B cell (primary cell): ENCODE measurements around the gene TMEM132D. TPM values are rescaled to one million over a fixed set of nuclear protein-coding genes. Genes with fewer than 3 reads are reported as not detected.

Source experiments
- ATAC-seq: fragments of 200-7000 bp; cut with Tn5 transposase; one replicate; pipeline ENCODE4 v1.10.0; 2021; ENCODE audit warnings: low read depth, mild to moderate bottlenecking, moderate number of reproducible peaks, moderate library complexity
- CTCF ChIA-PET: fragments of 350-600 bp; sonication (Branson Sonifier 250); formaldehyde crosslinking; loops from one replicate; lab custom pipeline; 2021; ENCODE audit warnings: antibody characterized with exemption, inconsistent platforms; lab: Charles Lee
- POLR2A ChIA-PET: fragments of 350-600 bp; sonication (Branson Sonifier 250); formaldehyde crosslinking; loops from one replicate; lab custom pipeline; 2021; ENCODE audit warnings: antibody characterized with exemption; lab: Charles Lee
- DNase-seq: peaks from one replicate; pipeline ENCODE4 v3.0.0; 2013
- H2AFZ ChIP-seq: 2 replicates; pipeline ENCODE4 v1.6.1; 2012; ENCODE audit warnings: mild to moderate bottlenecking, low read depth, low read length; ENCODE audit not compliant: insufficient read depth, poor library complexity, severe bottlenecking
- H3K27ac ChIP-seq, 2 donors: 1 replicate in 1 of 2; 2 replicates in 1 of 2; pipeline ENCODE4 v1.5.1; 2012 to 2013; ENCODE audit warnings: low read length in 2 of 2, mild to moderate bottlenecking in 2 of 2, moderate library complexity in 1 of 2
- H3K27me3 ChIP-seq, 4 experiments: fragments of 200-600 bp in 1 of 4; sonication (generic) in 1 of 4; replicated peaks in 1 of 4; 1 replicate in 2 of 4; 2 replicates in 2 of 4; pipeline versions ENCODE4 v1.6.1 to v1.7.0; 2013 to 2016; ENCODE audit warnings: low read length in 3 of 4, mild to moderate bottlenecking in 2 of 4, mixed read lengths in 1 of 4, moderate library complexity in 1 of 4; ENCODE audit not compliant: insufficient read depth in 4 of 4, control insufficient read depth in 3 of 4; ENCODE audit errors: control extremely low read depth in 1 of 4
- H3K36me3 ChIP-seq, 2 experiments: replicated peaks in 1 of 2; 1 replicate in 1 of 2; 2 replicates in 1 of 2; pipeline versions ENCODE4 v1.6.1 to v1.7.1; 2013; ENCODE audit warnings: low read length in 1 of 2; ENCODE audit not compliant: insufficient read depth in 2 of 2, control insufficient read depth in 1 of 2; ENCODE audit errors: control extremely low read depth in 1 of 2, extremely low read depth in 1 of 2
- H3K4me1 ChIP-seq, 2 donors: fragments of 200-600 bp in 1 of 2; sonication (generic) in 1 of 2; 1 replicate in 1 of 2; 2 replicates in 1 of 2; pipeline versions ENCODE4 v1.5.1 to v1.6.1; 2013 to 2017; ENCODE audit warnings: low read length in 2 of 2; ENCODE audit not compliant: control insufficient read depth in 2 of 2, insufficient read depth in 2 of 2
- H3K4me2 ChIP-seq: replicated peaks from 2 replicates; pipeline ENCODE3; 2012; ENCODE audit warnings: mild to moderate bottlenecking, low read depth, low read length; ENCODE audit not compliant: poor library complexity, severe bottlenecking
- H3K4me3 ChIP-seq, 5 experiments: fragments of 200-600 bp in 1 of 5; sonication (generic) in 1 of 5; 1 replicate in 3 of 5; 2 replicates in 2 of 5; pipeline versions ENCODE4 v1.5.1 to v1.7.0; 2011 to 2016; ENCODE audit warnings: low read length in 4 of 5, mild to moderate bottlenecking in 4 of 5, low read depth in 2 of 5, control low read depth in 1 of 5, moderate library complexity in 1 of 5; ENCODE audit not compliant: insufficient read depth in 1 of 5; ENCODE audit errors: control extremely low read depth in 1 of 5, extremely low read depth in 1 of 5
- H3K79me2 ChIP-seq: fragments of 200-600 bp; sonication (generic); one replicate; pipeline ENCODE4 v1.6.0; 2016; ENCODE audit warnings: low read length; ENCODE audit not compliant: control insufficient read depth, insufficient read depth
- H3K9ac ChIP-seq: fragments of 200-600 bp; sonication (generic); 2 replicates; pipeline ENCODE4 v1.6.1; 2017; ENCODE audit warnings: mild to moderate bottlenecking, low read length, moderate library complexity
- H3K9me3 ChIP-seq, 3 donors: one replicate each; pipeline versions ENCODE4 v1.6.1 to v1.7.1; 2013; ENCODE audit warnings: low read length in 2 of 3; ENCODE audit not compliant: control insufficient read depth in 2 of 3, insufficient read depth in 1 of 3; ENCODE audit errors: control extremely low read depth in 1 of 3
- H4K20me1 ChIP-seq: 2 replicates; pipeline ENCODE4 v1.6.0; 2012; ENCODE audit warnings: mild to moderate bottlenecking, low read length; ENCODE audit not compliant: insufficient read depth, control insufficient read depth, poor library complexity, severe bottlenecking
- H3K27ac Mint-ChIP-seq: one replicate; pipeline ENCODE4 v1.8.0; 2021; ENCODE audit warnings: mixed read lengths
- H3K27me3 Mint-ChIP-seq: one replicate; pipeline ENCODE4 v1.8.0; 2021; ENCODE audit warnings: mixed read lengths
- H3K4me1 Mint-ChIP-seq: one replicate; pipeline ENCODE4 v1.8.0; 2021; ENCODE audit warnings: mixed read lengths
- H3K4me3 Mint-ChIP-seq: one replicate; pipeline ENCODE4 v1.8.0; 2021; ENCODE audit warnings: mixed read lengths
- H3K9me3 Mint-ChIP-seq: one replicate; pipeline ENCODE4 v1.8.0; 2022; ENCODE audit warnings: mixed read lengths; ENCODE audit not compliant: insufficient read depth
- CTCF ChIP-seq: fragments of 200-600 bp; IDR thresholded peaks from one replicate; pipeline ENCODE4 v1.8.0; 2022; ENCODE audit warnings: antibody characterized with exemption, mild to moderate bottlenecking
- EZH2 ChIP-seq: IDR thresholded peaks from 2 replicates; pipeline ENCODE4 v1.6.1; 2012; ENCODE audit warnings: borderline replicate concordance, low read depth, mild to moderate bottlenecking, moderate library complexity, low read length; ENCODE audit not compliant: insufficient read depth, poor library complexity, severe bottlenecking
- WGBS: methylation state at CpG from one replicate; pipeline ENCODE4 v1.1.5; 2013; ENCODE audit warnings: missing lambda C conversion rate; ENCODE audit not compliant: insufficient coverage; 5-methylcytosine and 5-hydroxymethylcytosine counted together
- intact Hi-C: fragments of 100-400 bp; cut with micrococcal nuclease; formaldehyde crosslinking; loops from one replicate; pipeline ENCODE4 v1.10.0; 2022
- polyA plus RNA-seq: library from polyadenylated mRNA; depleted of rRNA; stranded (reverse); fragments of >200 nt; gene quantifications from 2 replicates; pipeline ENCODE4 v1.2.3, GENCODE V29; 2012
- total RNA-seq, 2 donors: library from RNA; stranded (reverse); fragments of 120-200 nt in 1 of 2; gene quantifications; 1 replicate in 1 of 2; 2 replicates in 1 of 2; pipeline versions ENCODE4 v1.2.3 to v1.2.4, GENCODE V29; 2013 to 2022

The TMEM132D gene
- total and polyA plus RNA-seq, 2 donors (not counting 1 experiment from before 2014, with no cell fraction given) = not detected

DNA sequence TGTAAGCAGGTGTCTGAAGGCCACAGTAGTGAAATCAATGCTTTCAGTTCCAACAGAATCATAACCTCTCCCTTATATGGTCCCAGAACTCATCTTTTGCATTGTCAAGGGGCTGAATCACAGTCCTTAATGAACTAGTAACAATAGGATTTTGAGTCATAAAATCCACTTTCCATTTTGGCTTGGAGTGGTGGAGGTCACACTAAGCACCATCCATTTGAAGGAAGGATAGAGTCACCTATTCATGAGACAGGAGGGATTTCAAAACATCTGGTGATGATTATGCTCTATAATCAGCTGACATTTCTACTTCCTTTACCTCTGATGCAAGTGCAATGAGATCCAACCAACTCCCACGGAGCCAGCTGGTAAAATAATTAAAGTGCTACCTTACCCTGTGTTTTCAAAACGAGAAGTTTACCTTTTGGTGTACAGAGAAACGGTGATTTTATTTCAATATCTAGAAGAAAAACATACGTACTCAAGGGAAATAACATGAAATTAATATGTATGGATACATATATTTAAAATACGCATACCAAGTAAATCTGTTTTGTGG lies 59.1 kb downstream of the TMEM132D start:
- WGBS = no CpG with 5 or more reads among the region's 5 CpGs
- Histone ChIP-seq H3K4me1 (no peaks in the 10 kb centered on the region), H3K4me3 (no peak overlapping the region), H3K27me3 (no peaks in the 10 kb centered on the region), H3K27ac (no peak overlapping the region), H3K9ac (no peak overlapping the region), H3K36me3 (no peaks in the 10 kb centered on the region), H2AFZ (no peak overlapping the region), H4K20me1 (no peaks in the 10 kb centered on the region), H3K79me2 (no peaks in the 10 kb centered on the region), H3K9me3 (no peaks in the 10 kb centered on the region), H3K4me2 (no peak overlapping the region)
- H3K9me3 Mint-ChIP-seq = no peaks in the 10 kb centered on the region
- TF ChIP-seq EZH2 = no peak
- TF ChIP-seq CTCF = no peak
- ChIA-PET POLR2A (no interaction called here), CTCF (no interaction called here)
- H3K27ac Mint-ChIP-seq = no peak overlapping the region
- ATAC-seq (no peak), DNase-seq (no peak)
- H3K4me1 Mint-ChIP-seq = no peaks in the 10 kb centered on the region
- no peaks in the 10 kb centered on the region for H3K27me3 Mint-ChIP-seq
- no peak overlapping the region for H3K4me3 Mint-ChIP-seq
- intact Hi-C loops = no loop called here

GRCh38 chr12:129841251-129841650 lies 62.6 kb downstream of the TMEM132D start:
- Histone ChIP-seq H4K20me1 (no peaks in the 10 kb centered on the region), H3K4me1 (no peaks in the 10 kb centered on the region), H3K79me2 (no peaks in the 10 kb centered on the region), H3K27me3 (no peaks in the 10 kb centered on the region), H3K27ac (no peak overlapping the region), H3K9ac (no peak overlapping the region), H3K9me3 (no peaks in the 10 kb centered on the region), H2AFZ (no peak overlapping the region), H3K4me3 (no peak overlapping the region), H3K36me3 (no peaks in the 10 kb centered on the region), H3K4me2 (no peak overlapping the region)
- no peak for ATAC-seq
- no peak overlapping the region for H3K4me3 Mint-ChIP-seq
- no peaks in the 10 kb centered on the region for H3K9me3 Mint-ChIP-seq
- no CpG with 5 or more reads among the region's 3 CpGs for WGBS
- no peak overlapping the region for H3K27ac Mint-ChIP-seq
- no peak for TF ChIP-seq EZH2
- TF ChIP-seq CTCF = no peak
- POLR2A ChIA-PET = no interaction called here
- no peak for DNase-seq
- H3K4me1 Mint-ChIP-seq = no peaks in the 10 kb centered on the region
- intact Hi-C loops = no loop called here
- H3K27me3 Mint-ChIP-seq = no peaks in the 10 kb centered on the region
- CTCF ChIA-PET = no interaction called here
